ENCODE data around the gene PITPNC1. TPM values are rescaled to one million over a fixed set of nuclear protein-coding genes. Genes with fewer than 3 reads are reported as not detected.

Gene PITPNC1
- polyA plus RNA-seq, 1 of the 3 experiments (the other 2 are of a cell fraction), result 18.4 TPM

DNA sequence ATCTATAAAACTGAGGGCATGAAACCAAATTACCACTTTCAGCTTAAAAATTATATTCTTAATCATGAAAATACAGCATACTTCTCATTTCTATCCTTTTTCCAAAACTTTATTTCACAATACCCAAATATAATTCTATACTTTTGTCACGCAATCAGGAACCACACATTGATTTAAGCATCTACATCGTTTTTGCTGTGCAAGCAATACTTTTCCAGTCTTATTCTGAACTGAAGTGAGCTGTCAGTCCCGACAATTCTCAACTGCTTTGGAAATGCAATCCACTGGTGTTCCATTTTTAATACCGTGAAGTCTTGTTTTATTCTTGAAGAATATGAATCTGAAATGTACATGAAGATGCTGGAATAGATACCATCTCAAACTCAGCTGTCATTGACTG is 280.5 kb downstream of the PITPNC1 start:
- Histone ChIP-seq H3K79me2 (ENCODE audit: insufficient read depth) (no peaks in the 10 kb centered on the region), H3K27ac (ENCODE audit: low read depth in 2 of 2, low read length in 1 of 2) (no peak overlapping the region), H3K27me3 (ENCODE audit: insufficient read depth) (no peaks in the 10 kb centered on the region), H3K36me3 (replicated peaks in 1 of 2; ENCODE audit: control insufficient read depth in 1 of 2, insufficient read depth in 2 of 2, low read length in 1 of 2) (peaks cover 0 to 6% of the 10 kb centered on the region in 2 experiments), H4K20me1 (ENCODE audit: insufficient read depth) (no peaks in the 10 kb centered on the region), H3K4me1 (ENCODE audit: control insufficient read depth in 1 of 2, insufficient read depth in 2 of 2, low read depth in 1 of 2, low read length in 1 of 2) (no peaks in the 10 kb centered on the region), H3K9ac (no peak overlapping the region), H3K9me2 (no peaks in the 10 kb centered on the region), H3K4me2 (no peak overlapping the region), H3K9me3 (no peaks in the 10 kb centered on the region; the same call in 1 of the 2 replicates), H3F3A (replicated peaks; ENCODE audit: insufficient read depth) (no peaks in the 10 kb centered on the region), H3K4me3 (ENCODE audit: low read depth in 2 of 2, low read length in 1 of 2) (no peak overlapping the region), H2AFZ (ENCODE audit: low read depth) (no peak overlapping the region)
- WGBS (ENCODE audit: low lambda C conversion rate), result 78% methylated on average over 4 of the region's 4 CpGs
- CTCF ChIA-PET, result interaction anchor here (0.7 to 1.8 kb wide), 5 partner anchors 27 to 279 kb away, joined by 3 to 6 read pairs (median 3); partner anchors contain the start of gene NOL11
- DNase-seq, result no peak
- TF ChIP-seq YY1 (IDR thresholded peaks at IDR 0.05; ENCODE audit: low read depth) (no peak), EZH2phosphoT487 (IDR thresholded peaks at IDR 0.05; ENCODE audit: borderline replicate concordance, low read depth) (no peak), USF1 (IDR thresholded peaks at IDR 0.05; ENCODE audit: borderline replicate concordance, low read depth) (no peak), TEAD4 (IDR thresholded peaks at IDR 0.05; ENCODE audit: borderline replicate concordance, insufficient read depth) (no peak), GATA2 (CRISPR knock-in tag; IDR thresholded peaks at IDR 0.05) (no peak), IRF3 (IDR thresholded peaks at IDR 0.05; ENCODE audit: low read depth, low read length) (no peak), FOXM1 (IDR thresholded peaks at IDR 0.05; ENCODE audit: low read depth) (no peak), FOXJ3 (CRISPR knock-in tag; IDR thresholded peaks at IDR 0.05) (no peak), ZBTB33 (IDR thresholded peaks at IDR 0.05; ENCODE audit: borderline replicate concordance, low read depth) (no peak), CHD2 (IDR thresholded peaks at IDR 0.05; ENCODE audit: low read length, partially characterized antibody) (no peak), TAF1 (IDR thresholded peaks at IDR 0.05; ENCODE audit: borderline replicate concordance, low read depth, low read length) (no peak), RCOR1 (IDR thresholded peaks at IDR 0.05; ENCODE audit: low read length) (no peak), RXRA (IDR thresholded peaks at IDR 0.05; ENCODE audit: borderline replicate concordance, low read depth) (no peak), SIN3A (IDR thresholded peaks at IDR 0.05; ENCODE audit: borderline replicate concordance, low read depth, low read length) (no peak)
- TF ChIP-seq, protein P1, sequence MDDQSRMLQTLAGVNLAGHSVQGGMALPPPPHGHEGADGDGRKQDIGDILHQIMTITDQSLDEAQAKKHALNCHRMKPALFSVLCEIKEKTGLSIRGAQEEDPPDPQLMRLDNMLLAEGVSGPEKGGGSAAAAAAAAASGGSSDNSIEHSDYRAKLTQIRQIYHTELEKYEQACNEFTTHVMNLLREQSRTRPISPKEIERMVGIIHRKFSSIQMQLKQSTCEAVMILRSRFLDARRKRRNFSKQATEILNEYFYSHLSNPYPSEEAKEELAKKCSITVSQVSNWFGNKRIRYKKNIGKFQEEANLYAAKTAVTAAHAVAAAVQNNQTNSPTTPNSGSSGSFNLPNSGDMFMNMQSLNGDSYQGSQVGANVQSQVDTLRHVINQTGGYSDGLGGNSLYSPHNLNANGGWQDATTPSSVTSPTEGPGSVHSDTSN (IDR thresholded peaks at IDR 0.05), result no peak
- TF ChIP-seq, protein P2, sequence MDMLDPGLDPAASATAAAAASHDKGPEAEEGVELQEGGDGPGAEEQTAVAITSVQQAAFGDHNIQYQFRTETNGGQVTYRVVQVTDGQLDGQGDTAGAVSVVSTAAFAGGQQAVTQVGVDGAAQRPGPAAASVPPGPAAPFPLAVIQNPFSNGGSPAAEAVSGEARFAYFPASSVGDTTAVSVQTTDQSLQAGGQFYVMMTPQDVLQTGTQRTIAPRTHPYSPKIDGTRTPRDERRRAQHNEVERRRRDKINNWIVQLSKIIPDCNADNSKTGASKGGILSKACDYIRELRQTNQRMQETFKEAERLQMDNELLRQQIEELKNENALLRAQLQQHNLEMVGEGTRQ (IDR thresholded peaks at IDR 0.05; ENCODE audit: borderline replicate concordance, low read depth, low read length), result no peak
- POLR2A ChIA-PET, result no interaction called here
